Stimulated activated CD8-positive, alpha-beta memory T cell treated with anti-CD3 and anti-CD28 coated beads, Interleukin-4, amount 100 ng/mL, for 48 hours (primary cell): ENCODE data around the gene COG5.

Source experiments
- DNase-seq: peaks from one replicate; pipeline ENCODE4 v3.0.0-alpha.2; 2020

COG5 gene

GRCh38 chr7:107505362-107505761, 58.4 kb downstream of the COG5 start:
- DNase-seq = no peak

- no peak for DNase-seq
Observed at GRCh38 chr7:107503687-107504086, 60.0 kb downstream of the COG5 start.

GRCh38 chr7:107502797-107503196, 60.9 kb downstream of the COG5 start:
- no peak for DNase-seq

GRCh38 chr7:107502154-107502553, 61.6 kb downstream of the COG5 start:
- no peak for DNase-seq

DNA sequence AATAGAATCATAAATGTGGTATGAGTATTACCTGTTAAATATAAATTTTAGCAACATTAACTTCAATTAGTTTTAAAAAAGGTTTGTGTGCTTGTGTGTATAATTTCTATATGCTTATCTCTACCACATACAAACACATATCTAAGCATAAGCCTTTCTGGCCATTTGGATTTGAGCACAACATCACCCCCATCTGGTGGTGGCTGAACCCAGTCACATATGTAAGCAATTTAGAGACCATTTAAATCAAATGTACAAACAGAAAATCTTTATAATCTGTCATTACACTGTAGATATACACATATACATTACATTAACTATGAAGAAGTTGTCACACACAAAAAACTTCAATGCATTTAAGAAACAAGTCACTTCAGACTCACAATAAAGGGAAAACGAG, 62.1 kb downstream of the COG5 start:
- DNase-seq = no peak

DNA sequence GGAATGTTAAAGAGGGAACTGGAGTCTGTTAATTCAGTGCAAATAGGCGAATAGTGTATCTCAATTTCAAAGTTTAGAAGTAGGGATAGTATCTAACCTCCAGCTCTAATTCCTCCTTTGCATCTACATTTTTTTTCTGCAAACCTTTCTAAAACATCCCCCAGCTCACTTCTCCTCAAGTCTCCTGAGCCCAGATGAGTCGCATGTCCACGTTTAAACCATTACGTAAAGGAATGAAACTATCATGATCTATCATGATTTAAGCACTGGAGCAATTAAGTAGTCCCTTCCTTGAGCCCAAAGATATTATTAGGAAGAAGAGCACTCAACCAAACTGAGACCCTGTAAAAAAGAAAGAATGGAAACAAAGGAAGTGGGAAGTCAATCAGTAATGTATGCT, 64.0 kb downstream of the COG5 start:
- no peak for DNase-seq

- no peak for DNase-seq
Observed at GRCh38 chr7:107495516-107495915, 68.2 kb downstream of the COG5 start.

- no peak for DNase-seq
Observed at GRCh38 chr7:107494884-107495283, 68.8 kb downstream of the COG5 start.

DNA sequence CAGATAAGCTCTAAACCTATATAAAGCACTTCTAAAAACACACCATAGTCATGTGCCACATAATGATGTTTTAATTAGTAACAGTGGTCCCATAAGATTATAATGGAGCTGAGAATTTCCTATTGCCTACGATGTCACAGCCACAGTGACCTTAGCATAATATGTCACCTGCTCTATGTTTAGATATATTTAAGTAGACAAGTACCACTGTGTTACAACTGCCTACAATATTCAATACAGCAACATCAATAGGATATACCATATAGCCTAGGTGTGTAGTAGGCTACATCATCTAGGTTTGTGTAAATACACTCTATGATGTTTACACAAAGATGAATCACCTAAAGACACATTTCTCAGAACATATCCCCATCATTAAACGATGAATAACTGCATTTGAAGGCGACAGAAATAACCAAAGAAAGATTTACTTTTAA, 69.4 kb downstream of the COG5 start:
- DNase-seq = no peak

GRCh38 chr7:107492875-107493274, 70.8 kb downstream of the COG5 start:
- DNase-seq = no peak

DNA sequence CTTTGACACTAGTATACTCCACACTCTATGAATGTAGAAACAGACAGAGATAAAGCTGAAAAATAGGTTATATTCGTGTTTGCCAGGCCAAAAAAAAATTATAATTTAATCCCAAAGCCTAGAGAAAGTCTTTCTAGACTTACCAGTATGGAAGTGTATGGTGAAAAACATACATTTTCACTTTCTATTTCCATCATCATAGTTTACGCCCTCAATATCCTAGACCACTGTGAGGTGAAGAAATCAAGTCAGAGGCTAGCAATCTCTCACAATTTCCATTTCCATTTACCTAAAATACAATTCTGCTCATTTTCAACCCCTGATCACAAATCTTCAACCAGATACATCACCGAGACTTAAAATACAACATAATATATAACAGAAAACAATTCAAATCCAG, 77.7 kb downstream of the COG5 start:
- no peak for DNase-seq

- no peak for DNase-seq
Observed at GRCh38 chr7:107482571-107482970, 81.1 kb downstream of the COG5 start.

DNA sequence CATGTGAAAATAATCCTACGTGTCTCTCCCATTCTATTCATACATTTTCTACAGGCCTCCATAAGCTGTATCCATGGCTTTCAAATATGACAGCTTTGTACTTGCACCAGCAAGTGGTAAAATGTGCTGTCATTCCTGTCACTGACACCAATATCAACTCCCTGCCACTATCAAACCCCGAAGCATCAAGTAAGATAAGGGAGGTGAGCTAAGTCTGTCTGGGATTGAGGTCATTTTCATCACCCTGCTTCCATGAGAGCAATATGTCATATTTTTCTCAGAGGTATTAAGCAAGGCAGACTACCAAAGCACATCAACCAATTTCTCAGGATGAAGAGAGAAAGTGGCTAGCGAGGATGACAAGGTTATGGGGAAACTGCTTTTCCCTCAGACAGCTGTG, 82.8 kb downstream of the COG5 start:
- no peak for DNase-seq

- no peak for DNase-seq
Observed at GRCh38 chr7:107479303-107479702, 84.4 kb downstream of the COG5 start.

DNA sequence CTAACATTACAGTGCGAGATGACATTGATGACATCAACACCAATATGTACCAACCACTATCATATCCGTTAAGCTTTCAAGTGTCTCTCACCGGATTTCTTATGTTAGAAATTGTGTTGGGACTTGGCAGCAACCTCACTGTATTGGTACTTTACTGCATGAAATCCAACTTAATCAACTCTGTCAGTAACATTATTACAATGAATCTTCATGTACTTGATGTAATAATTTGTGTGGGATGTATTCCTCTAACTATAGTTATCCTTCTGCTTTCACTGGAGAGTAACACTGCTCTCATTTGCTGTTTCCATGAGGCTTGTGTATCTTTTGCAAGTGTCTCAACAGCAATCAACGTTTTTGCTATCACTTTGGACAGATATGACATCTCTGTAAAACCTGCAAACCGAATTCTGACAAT, 89.6 kb downstream of the COG5 start:
- no peak for DNase-seq

GRCh38 chr7:107472116-107472515, 91.6 kb downstream of the COG5 start:
- no peak for DNase-seq

DNA sequence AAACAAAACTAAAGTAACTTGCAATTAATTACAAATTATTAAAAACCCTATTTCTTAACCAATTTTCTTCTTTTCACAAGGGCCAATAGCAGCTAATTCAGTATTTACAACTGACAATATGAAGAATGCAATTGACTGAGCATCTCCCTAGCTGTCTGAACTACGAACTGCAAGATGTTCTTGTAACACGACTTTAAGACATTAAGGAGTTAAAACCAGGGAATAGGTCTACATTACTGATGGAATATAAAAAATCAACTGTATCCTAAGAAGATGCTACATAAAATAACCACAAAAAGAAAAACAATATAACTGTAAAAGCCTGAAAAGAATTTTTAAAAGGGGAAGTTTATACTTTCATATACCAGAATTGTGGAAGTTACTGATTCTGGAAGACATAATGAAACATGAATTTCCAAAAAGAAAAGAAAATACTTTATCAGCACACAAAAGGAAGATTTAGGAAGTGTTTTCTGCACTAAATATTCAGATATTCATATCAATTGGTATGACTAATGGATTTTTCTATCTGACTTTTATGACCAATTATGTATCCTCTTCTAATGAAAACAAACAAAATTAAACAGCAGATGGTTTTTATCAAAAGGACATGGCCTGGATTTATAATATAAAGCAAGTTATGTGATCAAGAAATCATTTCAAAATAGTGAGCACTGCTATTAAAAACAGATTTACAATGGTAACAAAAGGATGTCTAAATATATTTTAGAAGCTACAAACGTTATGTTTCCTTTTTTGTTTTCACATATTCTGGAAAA, 92.2 kb downstream of the COG5 start:
- no peak for DNase-seq

- no peak for DNase-seq
Observed at GRCh38 chr7:107469929-107470328, 93.8 kb downstream of the COG5 start, which contains the start of gene GPR22. GPR22 (plus strand) TSS chr7:107470057; CDS start chr7:107474061, 4,004 bp downstream.

DNA sequence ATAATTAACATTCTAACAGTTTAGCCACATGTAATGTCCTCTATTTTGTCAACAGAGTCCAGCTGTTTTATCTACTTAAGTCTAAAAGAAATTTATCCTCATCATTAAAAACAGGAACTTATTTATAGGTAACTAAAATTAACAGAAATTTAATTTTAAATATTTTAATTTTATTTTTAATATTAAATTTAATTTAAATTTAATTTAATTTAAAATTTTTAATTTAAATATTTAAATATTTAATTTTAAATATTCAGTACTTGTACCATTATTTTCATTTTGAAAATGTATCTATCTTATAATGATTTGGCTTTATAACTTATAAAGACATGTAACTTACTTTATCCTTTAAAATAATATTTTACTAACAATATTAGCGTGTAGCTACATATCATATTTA, 94.9 kb downstream of the COG5 start:
- DNase-seq = no peak

DNA sequence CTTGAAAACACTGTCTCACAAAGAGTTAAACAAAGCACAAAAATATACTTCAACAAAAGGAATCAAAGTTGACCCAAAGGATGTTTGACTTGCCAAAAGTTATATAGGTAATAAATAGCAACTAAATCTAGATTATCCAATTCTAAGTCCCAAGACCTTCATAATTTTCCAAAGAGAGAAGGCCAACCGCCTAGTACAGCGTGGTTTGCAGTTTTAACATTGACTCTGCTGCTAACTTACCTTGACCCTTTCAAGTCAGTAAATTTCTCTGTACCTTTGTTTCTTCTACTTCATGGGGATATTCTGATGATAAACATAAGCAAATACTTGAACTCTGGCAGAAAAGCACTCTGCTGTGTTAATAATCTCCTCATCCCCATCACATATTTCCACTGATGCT, 95.7 kb downstream of the COG5 start:
- no peak for DNase-seq

DNA sequence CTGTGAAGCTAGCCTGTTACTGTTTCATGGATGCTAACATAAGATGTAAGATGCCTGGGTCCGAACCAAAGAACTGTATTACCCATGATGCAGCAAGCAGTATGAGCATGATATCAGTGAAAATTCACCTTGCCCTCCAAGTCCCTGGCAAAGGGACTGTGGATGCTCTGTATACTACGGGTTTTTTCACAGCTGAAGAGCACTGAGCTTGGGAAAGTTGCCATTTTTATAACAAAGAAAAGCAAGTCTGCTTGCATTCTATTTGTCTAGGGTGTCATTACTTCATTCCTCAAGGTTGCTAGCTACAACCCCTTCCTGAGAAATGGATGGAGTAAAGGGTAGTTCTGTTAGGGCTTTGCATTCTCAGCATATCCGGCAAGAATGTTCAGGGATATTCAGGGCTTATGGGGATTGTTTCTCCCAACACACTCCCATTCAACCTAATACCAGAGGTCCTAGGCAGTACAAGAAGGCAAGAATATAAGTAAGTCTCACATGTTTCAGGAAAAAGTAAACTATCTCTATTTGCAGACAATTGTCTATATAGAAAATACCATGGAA, 99.0 kb downstream of the COG5 start:
- no peak for DNase-seq

- DNase-seq = peak; percentile 39
Observed at GRCh38 chr7:107463139-107464078, 100.3 kb downstream of the COG5 start.

GRCh38 chr7:107461938-107462533, 101.7 kb downstream of the COG5 start:
- no peak for DNase-seq
